Keratinocyte (primary cell): Measurements from ENCODE around the gene CEP295NL. TPM values are rescaled to one million over a fixed set of nuclear protein-coding genes. Genes with fewer than 3 reads are reported as not detected.

ENCODE experiments used
- DNase-seq: peaks from one replicate; pipeline ENCODE4 v3.0.0-alpha.2; 2011; ENCODE audit warnings: low read depth, missing footprints, low spot score
- FAIRE-seq: peaks from 2 replicates; lab custom pipeline; 2011; peaks lifted over from hg19 to GRCh38; lab: Jason Lieb, UNC
- H2AFZ ChIP-seq: 2 replicates; pipeline ENCODE4 v1.6.0; 2012; ENCODE audit warnings: low read length, control low read depth, inconsistent platforms; ENCODE audit not compliant: control insufficient read depth
- H3K27ac ChIP-seq: 2 replicates; pipeline ENCODE4 v1.5.1; 2011; ENCODE audit warnings: low read length; ENCODE audit not compliant: control insufficient read depth, insufficient read depth
- H3K27me3 ChIP-seq: 3 replicates; pipeline ENCODE4 v1.6.0; 2011; ENCODE audit warnings: low read length; ENCODE audit not compliant: control insufficient read depth, insufficient read depth; ENCODE audit errors: extremely low read depth
- H3K36me3 ChIP-seq, 2 experiments: 2 replicates in 1 of 2; 3 replicates in 1 of 2; pipeline ENCODE4 v1.5.1; 2011; ENCODE audit warnings: low read length in 2 of 2, mild to moderate bottlenecking in 1 of 2; ENCODE audit not compliant: control insufficient read depth in 2 of 2, insufficient read depth in 2 of 2; ENCODE audit errors: extremely low read depth in 1 of 2
- H3K4me1 ChIP-seq: 3 replicates; pipeline ENCODE4 v1.5.1; 2011; ENCODE audit warnings: low read length; ENCODE audit not compliant: control insufficient read depth, insufficient read depth; ENCODE audit errors: extremely low read depth
- H3K4me2 ChIP-seq: 3 replicates; pipeline ENCODE4 v1.6.0; 2011; ENCODE audit warnings: low read depth, low read length; ENCODE audit not compliant: control insufficient read depth, insufficient read depth; ENCODE audit errors: extremely low read depth
- H3K4me3 ChIP-seq, 3 experiments: fragments of 200-600 bp in 1 of 3; sonication (generic) in 1 of 3; 2 replicates in 2 of 3; 3 replicates in 1 of 3; pipeline ENCODE4 v1.5.1; 2011 to 2016; ENCODE audit warnings: low read length in 3 of 3, mild to moderate bottlenecking in 3 of 3, control low read depth in 2 of 3, inconsistent platforms in 1 of 3, low read depth in 1 of 3, mixed read lengths in 1 of 3, mixed run types in 1 of 3, moderate library complexity in 1 of 3; ENCODE audit not compliant: control insufficient read depth in 2 of 3, insufficient read depth in 2 of 3; ENCODE audit errors: extremely low read depth in 1 of 3
- H3K79me2 ChIP-seq: 2 replicates; pipeline ENCODE4 v1.6.0; 2012; ENCODE audit warnings: low read length; ENCODE audit not compliant: control insufficient read depth, insufficient read depth
- H3K9ac ChIP-seq: 3 replicates; pipeline ENCODE4 v1.6.0; 2011; ENCODE audit warnings: low read length; ENCODE audit not compliant: control insufficient read depth, insufficient read depth; ENCODE audit errors: extremely low read depth
- H3K9me1 ChIP-seq: 3 replicates; pipeline ENCODE4 v1.6.0; 2011; ENCODE audit warnings: low read length; ENCODE audit not compliant: control insufficient read depth, insufficient read depth; ENCODE audit errors: extremely low read depth
- H3K9me3 ChIP-seq: 2 replicates; pipeline ENCODE4 v1.5.1; 2012; ENCODE audit warnings: low read depth, low read length; ENCODE audit not compliant: control insufficient read depth
- H4K20me1 ChIP-seq: 3 replicates; pipeline ENCODE4 v1.6.0; 2011; ENCODE audit warnings: low read length; ENCODE audit not compliant: control insufficient read depth, insufficient read depth; ENCODE audit errors: extremely low read depth
- CTCF ChIP-seq, 3 experiments: IDR thresholded peaks in 1 of 3; conservative IDR thresholded peaks in 1 of 3; optimal IDR thresholded peaks in 1 of 3; 2 replicates in 2 of 3; 3 replicates in 1 of 3; pipeline versions ENCODE3 to v1.5.1; 2011; ENCODE audit warnings: low read length in 3 of 3, mild to moderate bottlenecking in 3 of 3, moderate library complexity in 2 of 3, control low read depth in 1 of 3, inconsistent platforms in 1 of 3; ENCODE audit not compliant: insufficient read depth in 2 of 3; ENCODE audit errors: extremely low read depth in 1 of 3
- EZH2 ChIP-seq: IDR thresholded peaks from one replicate; pipeline ENCODE4 v1.6.1; 2012; ENCODE audit warnings: inconsistent platforms, mild to moderate bottlenecking, low read length, moderate library complexity
- dilution Hi-C: fragments of 300-500 bp; cut with MboI; formaldehyde crosslinking; loops from one replicate; pipeline ENCODE4 v1.7.0; 2020; ENCODE audit warnings: low sequenced_read_pairs; ENCODE audit not compliant: extremely low pct_ligation_motif_present
- polyA plus RNA-seq, 5 experiments: library from polyadenylated mRNA; depleted of rRNA in 3 of 5; stranded (reverse) in 3 of 5; stranded (forward) in 1 of 5; unstranded in 1 of 5; fragments of >200 nt; gene quantifications; 1 replicate in 1 of 5; 2 replicates in 3 of 5; 3 replicates in 1 of 5; pipeline versions ENCODE4 v1.2.1 to v1.2.3, GENCODE V29; 2011 to 2012; ENCODE audit warnings: missing spikeins in 2 of 5, low read depth in 1 of 5, low replicate concordance in 1 of 5

The CEP295NL gene
- polyA plus RNA-seq, 1 donor (not counting 4 experiments of a cell fraction or from before 2014, with no cell fraction given): not detected

GRCh38 chr17:78849026-78849425 is 54.0 kb downstream of the CEP295NL start:
- Histone ChIP-seq H3K27ac (no peak overlapping the region), H3K4me1 (no peaks in the 10 kb centered on the region), H3K9me3 (no peaks in the 10 kb centered on the region), H3K36me3 (no peaks in the 10 kb centered on the region), H3K79me2 (no peaks in the 10 kb centered on the region), H3K4me2 (no peak overlapping the region), H3K9ac (no peak overlapping the region), H3K9me1 (no peaks in the 10 kb centered on the region), H4K20me1 (no peaks in the 10 kb centered on the region), H3K4me3 (no peak overlapping the region), H2AFZ (no peak overlapping the region), H3K27me3 (no peaks in the 10 kb centered on the region)
- dilution Hi-C loops: no loop called here
- DNase-seq (no peak), FAIRE-seq (no peak)
- TF ChIP-seq EZH2 (no peak), CTCF (optimal IDR thresholded peaks at IDR 0.05 in 1 of 3, IDR thresholded peaks at IDR 0.05 in 1 of 3, conservative IDR thresholded peaks at IDR 0.05 in 1 of 3; ENCODE audit: extremely low read depth in 1 of 3, insufficient read depth in 2 of 3, low read length in 3 of 3) (no peak)

- Histone ChIP-seq H3K4me2 (no peak overlapping the region), H2AFZ (no peak overlapping the region), H3K27ac (no peak overlapping the region), H3K4me1 (no peaks in the 10 kb centered on the region), H3K27me3 (no peaks in the 10 kb centered on the region), H3K79me2 (no peaks in the 10 kb centered on the region), H3K4me3 (no peak overlapping the region), H4K20me1 (no peaks in the 10 kb centered on the region), H3K9me1 (no peaks in the 10 kb centered on the region), H3K36me3 (no peaks in the 10 kb centered on the region), H3K9me3 (no peaks in the 10 kb centered on the region), H3K9ac (no peak overlapping the region)
- dilution Hi-C loops: no loop called here
- FAIRE-seq: no peak
- TF ChIP-seq EZH2: no peak
- no peak for TF ChIP-seq CTCF (optimal IDR thresholded peaks at IDR 0.05 in 1 of 3, IDR thresholded peaks at IDR 0.05 in 1 of 3, conservative IDR thresholded peaks at IDR 0.05 in 1 of 3; ENCODE audit: extremely low read depth in 1 of 3, insufficient read depth in 2 of 3, low read length in 3 of 3)
- DNase-seq: no peak
Measured at GRCh38 chr17:78847052-78847451, 55.9 kb downstream of the CEP295NL start.
